Thyroid gland (tissue), 4 donors: Measurements from ENCODE around the gene ESRRB. TPM values are rescaled to one million over a fixed set of nuclear protein-coding genes. Genes with fewer than 3 reads are reported as not detected.

Source experiments
- DNase-seq, 2 donors: peaks; one replicate each; pipeline ENCODE4 v3.0.0-alpha.2; 2019
- H3K27ac ChIP-seq, 3 donors: fragments of 200-600 bp; sonication (generic); 1 replicate in 2 of 3; 2 replicates in 1 of 3; pipeline ENCODE4 v1.5.1; 2016 to 2019; ENCODE audit warnings: mild to moderate bottlenecking in 1 of 3, moderate library complexity in 1 of 3
- H3K27me3 ChIP-seq: fragments of 200-600 bp; sonication (generic); one replicate; pipeline ENCODE4 v1.5.1; 2019
- H3K36me3 ChIP-seq, 2 donors: fragments of 200-600 bp; sonication (generic); one replicate each; pipeline ENCODE4 v1.5.1; 2016 to 2019
- H3K4me1 ChIP-seq, 2 donors: fragments of 200-600 bp; sonication (generic); one replicate each; pipeline ENCODE4 v1.5.1; 2017 to 2019
- H3K4me3 ChIP-seq, 3 donors: fragments of 200-600 bp; sonication (generic); replicated peaks in 1 of 3; 1 replicate in 2 of 3; 2 replicates in 1 of 3; pipeline ENCODE4 v1.5.1; 2016; ENCODE audit warnings: mild to moderate bottlenecking in 1 of 3
- H3K9me3 ChIP-seq: fragments of 200-600 bp; sonication (generic); one replicate; pipeline ENCODE4 v1.5.1; 2017
- CTCF ChIP-seq, 6 experiments: fragments of 200-600 bp in 3 of 6; fragments of 450-650 bp in 3 of 6; sonication (generic) in 3 of 6; IDR thresholded peaks; one replicate each; pipeline ENCODE4 v1.5.1; 2016 to 2019; ENCODE audit warnings: antibody characterized with exemption in 6 of 6, mild to moderate bottlenecking in 2 of 6, inconsistent platforms in 1 of 6, moderate library complexity in 1 of 6
- POLR2A ChIP-seq, 2 donors: fragments of 450-650 bp; IDR thresholded peaks; one replicate each; pipeline ENCODE4 v1.6.1; 2017; ENCODE audit warnings: antibody characterized with exemption in 2 of 2, mild to moderate bottlenecking in 2 of 2, moderate library complexity in 1 of 2
- WGBS, 2 donors: methylation state at CpG; one replicate each; pipeline ENCODE4 v1.1.5; 2017; 5-methylcytosine and 5-hydroxymethylcytosine counted together
- intact Hi-C: fragments of 100-400 bp; cut with DNase I; formaldehyde crosslinking; loops from one replicate; pipeline ENCODE4 v1.15.1; 2023
- total RNA-seq, 4 donors: library from RNA; depleted of rRNA; stranded (reverse); fragments of >200 nt; gene quantifications; one replicate each; pipeline ENCODE4 v1.2.3, GENCODE V29; 2016

Gene ESRRB
- total RNA-seq, 4 donors from 2014 or later = not detected

DNA sequence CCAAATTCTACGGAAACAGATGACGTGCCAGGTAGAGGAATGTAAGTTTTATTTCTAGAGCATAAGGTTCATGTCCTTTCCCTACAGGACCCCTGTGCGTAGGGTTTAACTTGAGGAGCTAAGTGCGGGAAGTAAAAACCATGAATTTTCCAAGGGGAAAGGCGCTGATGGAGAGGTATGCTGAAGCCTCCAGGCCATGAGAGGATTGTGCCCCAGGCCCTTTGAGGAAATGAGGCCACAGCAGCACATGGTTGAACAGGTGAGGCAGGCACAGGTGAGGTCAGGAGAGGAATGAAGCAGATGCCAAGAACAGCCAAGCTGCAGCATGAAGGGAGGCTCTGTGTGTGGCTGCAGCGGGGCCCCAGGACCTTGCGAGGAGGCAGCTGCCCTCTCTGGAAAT, 14.7 kb downstream of the ESRRB start:
- no peak for DNase-seq
- Histone ChIP-seq H3K4me1 (peaks cover 8 to 14% of the 10 kb centered on the region in 2 donors), H3K9me3 (no peaks in the 10 kb centered on the region), H3K27ac (no peak overlapping the region), H3K4me3 (no peak overlapping the region), H3K27me3 (no peaks in the 10 kb centered on the region), H3K36me3 (no peaks in the 10 kb centered on the region)
- 95 to 97% methylated on average over 7 of the region's 7 CpGs for WGBS, 2 donors
- no peak for TF ChIP-seq POLR2A (IDR thresholded peaks at IDR 0.05)
- no peak for TF ChIP-seq CTCF (IDR thresholded peaks at IDR 0.05)
- intact Hi-C loops = no loop called here

DNA sequence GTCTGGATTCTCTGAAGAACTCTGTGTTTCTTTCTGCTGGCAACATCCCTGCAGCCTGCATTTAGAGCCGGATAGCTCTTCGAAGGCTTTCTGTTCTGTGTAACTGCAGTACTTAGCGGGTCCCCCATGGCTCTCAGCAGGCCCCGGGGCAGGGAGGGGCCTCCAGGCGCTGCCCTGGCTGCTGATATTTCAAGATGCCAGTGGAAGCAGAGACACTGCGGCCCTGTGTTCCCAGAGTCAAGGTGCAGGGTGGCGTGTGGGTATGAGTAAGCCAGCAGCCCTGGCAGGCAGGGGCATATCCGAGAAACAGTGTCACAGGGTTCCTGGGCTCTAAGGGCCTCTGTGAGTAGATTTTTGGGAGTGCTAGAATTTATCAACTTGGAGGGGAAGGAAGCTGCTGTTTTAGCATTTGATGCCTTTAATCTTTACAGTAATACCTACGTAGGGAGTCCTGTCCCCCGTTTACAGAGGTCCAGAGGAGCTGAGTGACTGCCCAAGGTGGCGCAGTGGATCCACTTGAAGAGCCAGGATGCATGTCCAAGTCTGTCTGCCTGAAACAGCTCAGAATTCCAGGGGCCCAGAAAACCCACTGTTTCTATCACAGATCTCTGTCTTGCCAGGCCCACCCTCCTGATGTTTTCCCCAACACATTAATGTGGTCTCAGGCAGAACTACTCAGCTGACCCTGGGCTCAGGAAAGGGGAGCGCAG, 16.2 kb downstream of the ESRRB start:
- H3K9me3 ChIP-seq = no peaks in the 10 kb centered on the region
- H3K27ac ChIP-seq = peak overlapping the region; percentile 56 to 74 (median 63)
- 43 to 46% methylated on average over 9 to 12 of the region's 12 CpGs for WGBS, 2 donors
- intact Hi-C loops = no loop called here
- H3K4me3 ChIP-seq = no peak overlapping the region
- DNase-seq = peak; percentile 70 to 79
- H3K36me3 ChIP-seq = no peaks in the 10 kb centered on the region
- peaks cover 14 to 16% of the 10 kb centered on the region in 2 donors for H3K4me1 ChIP-seq
- TF ChIP-seq POLR2A (IDR thresholded peaks at IDR 0.05) (peak in 1 of 2 donors; percentile 11), CTCF (IDR thresholded peaks at IDR 0.05) (no peak)
- H3K27me3 ChIP-seq = no peaks in the 10 kb centered on the region

DNA sequence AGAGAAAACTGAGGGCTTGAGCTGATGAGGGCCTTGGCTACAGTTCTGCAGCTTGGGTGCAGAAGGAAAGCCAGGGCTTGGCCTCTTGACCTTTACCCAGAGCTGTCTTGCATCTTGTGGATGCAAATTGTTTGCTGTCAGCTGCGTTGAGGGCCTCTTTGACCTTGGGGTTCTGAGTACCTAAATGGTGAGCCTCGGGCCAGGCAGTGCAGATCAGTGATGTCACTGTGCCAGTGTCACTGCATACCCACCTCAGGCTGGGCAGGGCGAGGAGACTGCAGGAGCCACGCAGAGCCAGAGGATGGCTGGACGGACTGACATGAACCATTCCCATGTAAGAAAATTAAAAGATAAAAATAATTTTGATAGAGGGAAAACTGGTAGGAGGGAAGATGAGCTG, 18.6 kb downstream of the ESRRB start:
- Histone ChIP-seq H3K9me3 (no peaks in the 10 kb centered on the region), H3K27me3 (no peaks in the 10 kb centered on the region), H3K4me3 (no peak overlapping the region), H3K27ac (no peak overlapping the region), H3K36me3 (no peaks in the 10 kb centered on the region), H3K4me1 (peaks cover 14 to 16% of the 10 kb centered on the region in 2 donors)
- no peak for DNase-seq
- no peak for TF ChIP-seq POLR2A (IDR thresholded peaks at IDR 0.05)
- TF ChIP-seq CTCF (IDR thresholded peaks at IDR 0.05) = no peak
- 84 to 95% methylated on average over 5 of the region's 5 CpGs for WGBS, 2 donors
- intact Hi-C loops = no loop called here

GRCh38 chr14:76395161-76395560, 19.2 kb downstream of the ESRRB start:
- no peak for TF ChIP-seq POLR2A (IDR thresholded peaks at IDR 0.05)
- H3K4me1 ChIP-seq = peaks cover 14 to 16% of the 10 kb centered on the region in 2 donors
- whole genome bisulfite sequencing, 2 donors = 85 to 89% methylated on average over 5 to 8 of the region's 8 CpGs
- H3K9me3 ChIP-seq = no peaks in the 10 kb centered on the region
- no peak overlapping the region for H3K4me3 ChIP-seq
- no peak for DNase-seq
- intact Hi-C loops = no loop called here
- H3K27ac ChIP-seq = no peak overlapping the region
- H3K27me3 ChIP-seq = no peaks in the 10 kb centered on the region
- H3K36me3 ChIP-seq = no peaks in the 10 kb centered on the region

- peaks cover 12 to 13% of the 10 kb centered on the region in 2 donors for H3K4me1 ChIP-seq
- H3K27ac ChIP-seq = no peak overlapping the region
- no peaks in the 10 kb centered on the region for H3K9me3 ChIP-seq
- peak; percentile 56 to 64 for DNase-seq
- H3K4me3 ChIP-seq = no peak overlapping the region
- intact Hi-C loops = no loop called here
- WGBS, 2 donors = 50 to 64% methylated on average over 13 to 14 of the region's 19 CpGs
- no peaks in the 10 kb centered on the region for H3K36me3 ChIP-seq
- no peaks in the 10 kb centered on the region for H3K27me3 ChIP-seq
- no peak for TF ChIP-seq CTCF (IDR thresholded peaks at IDR 0.05)
- TF ChIP-seq POLR2A (IDR thresholded peaks at IDR 0.05) = no peak
Measured at GRCh38 chr14:76396714-76397187, 20.8 kb downstream of the ESRRB start.
